Upper lobe of left lung (tissue), 6 donors: Measurements from ENCODE around the gene PTEN. TPM values are rescaled to one million over a fixed set of nuclear protein-coding genes. Genes with fewer than 3 reads are reported as not detected.

Experiments
- ATAC-seq, 2 donors: fragments of 200-7000 bp; cut with Tn5 transposase; one replicate each; pipeline ENCODE4 v1.9.1; 2022; ENCODE audit warnings: mild to moderate bottlenecking in 2 of 2, moderate library complexity in 2 of 2; ENCODE audit not compliant: low FRiP score in 2 of 2
- DNase-seq, 2 donors: peaks; one replicate each; pipeline ENCODE4 v3.0.0-alpha.2; 2019 to 2020
- H3K27ac ChIP-seq, 4 donors: fragments of 200-600 bp; sonication (generic); one replicate each; pipeline ENCODE4 v1.5.1; 2016 to 2019
- H3K27me3 ChIP-seq, 4 donors: fragments of 200-600 bp; sonication (generic); one replicate each; pipeline ENCODE4 v1.5.1; 2017 to 2019
- H3K36me3 ChIP-seq, 4 donors: fragments of 200-600 bp; sonication (generic); one replicate each; pipeline ENCODE4 v1.5.1; 2016 to 2019
- H3K4me1 ChIP-seq, 4 donors: fragments of 200-600 bp; sonication (generic); one replicate each; pipeline ENCODE4 v1.5.1; 2018 to 2019
- H3K4me3 ChIP-seq, 4 donors: fragments of 200-600 bp; sonication (generic); one replicate each; pipeline ENCODE4 v1.5.1; 2017 to 2019; ENCODE audit warnings: mild to moderate bottlenecking in 2 of 4, moderate library complexity in 1 of 4
- H3K9me3 ChIP-seq, 4 donors: fragments of 200-600 bp; sonication (generic); one replicate each; pipeline ENCODE4 v1.5.1; 2018 to 2019
- EP300 ChIP-seq, 4 donors: sonication (generic); formaldehyde crosslinking; IDR thresholded peaks; one replicate each; pipeline ENCODE4 v1.5.1; 2017; ENCODE audit warnings: antibody characterized with exemption in 4 of 4, control low read depth in 2 of 4
- POLR2A ChIP-seq, 4 donors: fragments of 450-650 bp; IDR thresholded peaks; one replicate each; pipeline ENCODE4 v1.5.1; 2016 to 2017; ENCODE audit warnings: antibody characterized with exemption in 4 of 4, mild to moderate bottlenecking in 2 of 4
- POLR2AphosphoS5 ChIP-seq, 2 donors: sonication (generic); formaldehyde crosslinking; IDR thresholded peaks; one replicate each; pipeline ENCODE4 v1.5.1; 2017; ENCODE audit warnings: antibody characterized with exemption in 2 of 2
- WGBS, 2 donors: methylation state at CpG; one replicate each; pipeline ENCODE4 v1.1.5; 2017 to 2018; 5-methylcytosine and 5-hydroxymethylcytosine counted together
- total RNA-seq, 6 donors: library from RNA; depleted of rRNA in 4 of 6; stranded (reverse); fragments of >200 nt in 4 of 6; gene quantifications; one replicate each; pipeline versions ENCODE4 v1.1.0 to v1.2.1, GENCODE V29; 2016 to 2021
- TF ChIP-seq, protein P1 (sequence below), 6 experiments: fragments of 450-650 bp in 4 of 6; fragments of 200-600 bp in 2 of 6; sonication (generic) in 2 of 6; IDR thresholded peaks; one replicate each; pipeline ENCODE4 v1.5.1; 2016 to 2019; ENCODE audit warnings: antibody characterized with exemption in 6 of 6
- donor health status: DM: no; HTN: no; CAD: no; lungs with moderate emphysema.
- donor health status: DM: no; HTN: yes; CAD: no; lungs with severe emphysema.

PTEN gene
- total RNA-seq, 6 donors from 2014 or later, result 63.3 to 177 (median 99.0) TPM

DNA sequence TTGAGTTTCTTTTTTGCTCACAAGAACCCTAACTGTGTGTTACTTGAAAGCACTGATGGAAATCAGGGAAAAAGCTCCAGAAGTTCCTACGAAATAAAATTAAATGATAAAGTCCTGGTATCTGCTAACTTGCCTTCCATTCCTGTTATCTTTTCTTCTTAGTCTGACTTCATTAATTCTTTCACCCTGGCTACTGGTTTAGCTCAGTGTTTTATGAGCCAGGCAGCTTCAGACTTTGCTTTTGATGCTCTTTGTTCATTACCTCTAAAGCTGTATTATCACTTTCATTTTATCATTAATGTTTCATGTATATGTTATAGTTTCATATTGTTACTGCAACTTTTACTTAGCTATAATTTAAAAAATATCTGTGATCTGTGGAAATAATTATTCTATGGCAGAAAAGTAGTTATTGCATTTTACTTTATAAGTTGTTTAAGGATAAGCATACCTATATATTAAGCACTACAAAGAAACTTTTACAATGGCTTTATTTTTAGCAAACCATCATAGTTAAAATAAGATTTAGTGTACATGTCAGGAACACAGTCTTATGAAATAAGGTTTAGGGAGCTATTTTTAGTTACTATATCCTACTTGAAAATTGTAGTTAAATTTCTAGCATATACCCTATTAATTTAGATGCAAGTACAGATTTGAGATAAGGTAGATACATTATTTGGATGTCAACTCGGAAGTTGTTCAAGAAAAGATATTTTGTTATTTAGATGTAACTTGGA is 19.3 kb downstream of the PTEN start:
- WGBS, 2 donors, result 83 to 88% methylated on average over 2 of the region's 2 CpGs
- no peak for ATAC-seq
- Histone ChIP-seq H3K27ac (no peak overlapping the region), H3K27me3 (no peaks in the 10 kb centered on the region), H3K36me3 (peaks cover 0 to 35% (median 7%) of the 10 kb centered on the region in 4 donors), H3K9me3 (no peaks in the 10 kb centered on the region), H3K4me3 (no peak overlapping the region), H3K4me1 (peaks cover 8 to 19% (median 13%) of the 10 kb centered on the region in 4 donors)
- TF ChIP-seq EP300 (IDR thresholded peaks at IDR 0.05) (no peak), POLR2A (IDR thresholded peaks at IDR 0.05) (no peak), POLR2AphosphoS5 (IDR thresholded peaks at IDR 0.05) (no peak)
- TF ChIP-seq, protein P1, sequence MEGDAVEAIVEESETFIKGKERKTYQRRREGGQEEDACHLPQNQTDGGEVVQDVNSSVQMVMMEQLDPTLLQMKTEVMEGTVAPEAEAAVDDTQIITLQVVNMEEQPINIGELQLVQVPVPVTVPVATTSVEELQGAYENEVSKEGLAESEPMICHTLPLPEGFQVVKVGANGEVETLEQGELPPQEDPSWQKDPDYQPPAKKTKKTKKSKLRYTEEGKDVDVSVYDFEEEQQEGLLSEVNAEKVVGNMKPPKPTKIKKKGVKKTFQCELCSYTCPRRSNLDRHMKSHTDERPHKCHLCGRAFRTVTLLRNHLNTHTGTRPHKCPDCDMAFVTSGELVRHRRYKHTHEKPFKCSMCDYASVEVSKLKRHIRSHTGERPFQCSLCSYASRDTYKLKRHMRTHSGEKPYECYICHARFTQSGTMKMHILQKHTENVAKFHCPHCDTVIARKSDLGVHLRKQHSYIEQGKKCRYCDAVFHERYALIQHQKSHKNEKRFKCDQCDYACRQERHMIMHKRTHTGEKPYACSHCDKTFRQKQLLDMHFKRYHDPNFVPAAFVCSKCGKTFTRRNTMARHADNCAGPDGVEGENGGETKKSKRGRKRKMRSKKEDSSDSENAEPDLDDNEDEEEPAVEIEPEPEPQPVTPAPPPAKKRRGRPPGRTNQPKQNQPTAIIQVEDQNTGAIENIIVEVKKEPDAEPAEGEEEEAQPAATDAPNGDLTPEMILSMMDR (IDR thresholded peaks at IDR 0.05), result no peak
- DNase-seq, result no peak

DNA sequence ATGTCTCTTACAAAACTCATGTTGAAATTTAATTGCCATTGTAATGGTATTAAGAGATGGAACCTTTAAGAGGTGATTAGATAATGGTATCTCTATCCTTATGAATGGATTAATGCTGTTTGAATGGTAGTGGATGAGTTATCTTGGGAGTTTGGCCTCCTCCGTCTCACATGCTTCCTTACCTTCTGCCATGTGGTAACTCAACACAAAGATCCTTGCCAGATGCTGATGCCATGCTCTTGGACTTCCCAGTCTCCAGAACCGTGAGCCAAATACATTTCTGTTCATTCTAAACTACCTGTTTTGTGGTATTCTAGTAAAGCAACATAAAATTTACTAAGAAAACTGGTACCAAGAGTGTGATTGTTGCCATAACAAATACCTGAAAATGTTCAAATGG is 23.2 kb downstream of the PTEN start:
- H3K27me3 ChIP-seq, result no peaks in the 10 kb centered on the region
- H3K4me3 ChIP-seq, result no peak overlapping the region
- H3K36me3 ChIP-seq, result peaks cover 0 to 26% (median 8%) of the 10 kb centered on the region in 4 donors
- DNase-seq (no peak), ATAC-seq (no peak)
- TF ChIP-seq, protein P1 (IDR thresholded peaks at IDR 0.05), result no peak
- TF ChIP-seq POLR2A (IDR thresholded peaks at IDR 0.05) (no peak), POLR2AphosphoS5 (IDR thresholded peaks at IDR 0.05) (no peak)
- no peaks in the 10 kb centered on the region for H3K9me3 ChIP-seq
- peaks cover 0 to 13% (median 9%) of the 10 kb centered on the region in 4 donors for H3K4me1 ChIP-seq
- no peak overlapping the region for H3K27ac ChIP-seq
- 100% methylated on average over 2 of the region's 2 CpGs for WGBS, 2 donors

DNA sequence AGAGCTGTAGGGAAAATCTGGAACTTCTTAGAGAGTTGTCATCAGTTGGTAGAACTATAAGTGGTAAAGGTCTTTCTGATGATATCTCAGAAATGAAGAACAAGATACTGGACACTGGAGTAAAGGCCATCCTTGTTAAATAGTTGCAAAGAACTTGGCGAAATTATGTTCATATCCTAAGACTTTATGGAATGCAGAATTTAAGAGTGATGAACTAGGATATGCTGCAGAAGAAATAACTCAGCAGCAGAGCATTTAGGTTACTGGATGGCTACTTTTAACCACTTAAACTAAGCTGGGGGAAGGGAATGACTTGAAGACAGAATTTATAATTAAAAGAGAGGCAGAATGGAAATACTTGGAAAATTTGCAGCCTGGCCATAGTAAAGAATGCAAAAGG is 23.7 kb downstream of the PTEN start:
- Histone ChIP-seq H3K27ac (no peak overlapping the region), H3K4me3 (no peak overlapping the region), H3K36me3 (peaks cover 0 to 26% (median 8%) of the 10 kb centered on the region in 4 donors), H3K27me3 (no peaks in the 10 kb centered on the region), H3K4me1 (peaks cover under 1 to 13% (median 9%) of the 10 kb centered on the region in 4 donors), H3K9me3 (no peaks in the 10 kb centered on the region)
- no peak for DNase-seq
- no peak for ATAC-seq
- 89 to 96% methylated on average over 1 of the region's 1 CpG for whole genome bisulfite sequencing, 2 donors
- TF ChIP-seq, protein P1 (IDR thresholded peaks at IDR 0.05), result no peak
- no peak for TF ChIP-seq POLR2A (IDR thresholded peaks at IDR 0.05)
- TF ChIP-seq POLR2AphosphoS5 (IDR thresholded peaks at IDR 0.05), result no peak
- no peak for TF ChIP-seq EP300 (IDR thresholded peaks at IDR 0.05)

DNA sequence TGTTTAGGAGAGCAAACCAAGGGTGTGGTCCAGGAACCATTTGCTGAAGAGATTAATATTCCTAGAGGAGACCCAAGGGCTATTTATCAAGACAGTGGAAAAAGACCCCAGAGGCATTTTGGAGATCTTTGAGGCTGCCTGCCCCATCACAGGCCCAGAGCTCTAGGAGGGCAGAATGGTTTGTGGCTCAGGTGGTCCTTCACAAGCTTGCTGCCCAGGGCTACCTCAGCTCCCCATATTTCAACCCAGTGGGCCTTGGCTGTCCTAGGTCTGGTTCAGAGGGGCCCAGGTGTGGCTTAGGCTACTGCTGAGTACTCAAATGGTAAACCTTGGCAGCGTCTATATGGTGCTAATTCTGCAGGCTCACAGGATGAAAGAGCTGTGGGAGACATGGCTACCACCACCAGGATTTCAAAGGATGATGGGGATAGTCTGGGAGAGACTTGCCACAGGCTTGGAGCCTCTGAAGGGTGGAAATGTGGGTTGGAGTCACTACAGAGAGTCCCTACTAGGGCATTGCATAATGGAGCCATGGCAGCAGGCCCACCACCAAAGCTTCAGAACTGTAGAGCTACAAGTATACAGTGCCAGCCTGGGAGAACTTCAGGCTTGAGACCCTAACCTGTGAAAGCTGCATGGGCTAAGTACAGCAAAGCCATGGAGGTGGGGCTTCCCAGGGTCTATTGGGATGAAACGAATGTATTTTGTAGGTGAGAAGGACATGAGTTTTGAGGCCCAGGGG is 24.3 kb downstream of the PTEN start:
- Histone ChIP-seq H3K36me3 (peaks cover 0 to 26% (median 8%) of the 10 kb centered on the region in 4 donors), H3K4me1 (peaks cover 2 to 7% (median 5%) of the 10 kb centered on the region in 4 donors), H3K27ac (no peak overlapping the region), H3K4me3 (no peak overlapping the region), H3K27me3 (no peaks in the 10 kb centered on the region), H3K9me3 (no peaks in the 10 kb centered on the region)
- 93 to 100% methylated on average over 2 of the region's 2 CpGs for WGBS, 2 donors
- ATAC-seq (no peak), DNase-seq (no peak)
- TF ChIP-seq POLR2A (IDR thresholded peaks at IDR 0.05), result no peak
- TF ChIP-seq, protein P1 (IDR thresholded peaks at IDR 0.05), result no peak
- TF ChIP-seq EP300 (IDR thresholded peaks at IDR 0.05), result no peak
- TF ChIP-seq POLR2AphosphoS5 (IDR thresholded peaks at IDR 0.05), result no peak
